ENCODE measurements around the gene TRMT112. TPM values are rescaled to one million over a fixed set of nuclear protein-coding genes. Genes with fewer than 3 reads are reported as not detected.
A peak's percentile ranks its signal among the peaks of the same experiment; 100 is the strongest.

The TRMT112 gene
- total RNA-seq, 1 experiment from 2014 or later = 341 TPM

DNA sequence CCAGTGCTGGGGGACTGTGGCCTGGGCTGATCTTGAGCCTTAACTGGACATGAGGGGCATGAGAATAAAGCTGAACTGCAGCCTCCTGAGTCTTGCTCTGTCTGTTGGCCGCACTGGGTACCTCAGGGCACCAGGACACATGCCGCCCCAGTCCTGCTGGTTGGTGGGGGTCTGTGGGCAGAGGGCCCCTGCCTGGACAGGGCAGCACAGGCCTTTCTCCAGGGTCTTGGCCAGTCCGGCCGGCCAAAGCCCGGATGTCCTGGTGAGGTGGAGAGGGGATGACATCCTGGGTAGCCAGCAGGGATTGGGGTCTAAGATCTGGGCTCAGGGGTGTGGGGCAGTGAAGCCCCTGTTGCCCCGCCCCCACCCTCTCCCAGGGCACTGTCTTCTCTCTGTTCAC is 40.1 kb upstream of the TRMT112 start:
- H3K36me3 ChIP-seq (ENCODE audit: control insufficient read depth, insufficient read depth, low read length) = no peaks in the 10 kb centered on the region; the same call in 1 of the 2 replicates
- DNase-seq (ENCODE audit: low read depth, low spot score) (no peak), ATAC-seq (no peak)
- intact Hi-C loops (cut with micrococcal nuclease; ENCODE audit: unreplicated experiment) = loop anchor here (5.0 kb wide), 1 partner anchor 295 kb away; no protein-coding TSS in a partner anchor
- in situ Hi-C loops (cut with HindIII; ENCODE audit: low pct_unique_long_range_greater_than_20kb, low sequenced_read_pairs) = no loop called here
- BruUV-seq (replicated peaks) = no TSS peak
- peaks cover 56% of the 10 kb centered on the region for H3K4me1 ChIP-seq (ENCODE audit: control insufficient read depth, insufficient read depth, low read length)
- H3K4me3 ChIP-seq (ENCODE audit: low read depth in 2 of 2, low read length in 2 of 2) = peak overlapping the region in 1 of 2 experiments; percentile 35; a peak in 2 of 4 replicates
- TF ChIP-seq, protein P1, sequence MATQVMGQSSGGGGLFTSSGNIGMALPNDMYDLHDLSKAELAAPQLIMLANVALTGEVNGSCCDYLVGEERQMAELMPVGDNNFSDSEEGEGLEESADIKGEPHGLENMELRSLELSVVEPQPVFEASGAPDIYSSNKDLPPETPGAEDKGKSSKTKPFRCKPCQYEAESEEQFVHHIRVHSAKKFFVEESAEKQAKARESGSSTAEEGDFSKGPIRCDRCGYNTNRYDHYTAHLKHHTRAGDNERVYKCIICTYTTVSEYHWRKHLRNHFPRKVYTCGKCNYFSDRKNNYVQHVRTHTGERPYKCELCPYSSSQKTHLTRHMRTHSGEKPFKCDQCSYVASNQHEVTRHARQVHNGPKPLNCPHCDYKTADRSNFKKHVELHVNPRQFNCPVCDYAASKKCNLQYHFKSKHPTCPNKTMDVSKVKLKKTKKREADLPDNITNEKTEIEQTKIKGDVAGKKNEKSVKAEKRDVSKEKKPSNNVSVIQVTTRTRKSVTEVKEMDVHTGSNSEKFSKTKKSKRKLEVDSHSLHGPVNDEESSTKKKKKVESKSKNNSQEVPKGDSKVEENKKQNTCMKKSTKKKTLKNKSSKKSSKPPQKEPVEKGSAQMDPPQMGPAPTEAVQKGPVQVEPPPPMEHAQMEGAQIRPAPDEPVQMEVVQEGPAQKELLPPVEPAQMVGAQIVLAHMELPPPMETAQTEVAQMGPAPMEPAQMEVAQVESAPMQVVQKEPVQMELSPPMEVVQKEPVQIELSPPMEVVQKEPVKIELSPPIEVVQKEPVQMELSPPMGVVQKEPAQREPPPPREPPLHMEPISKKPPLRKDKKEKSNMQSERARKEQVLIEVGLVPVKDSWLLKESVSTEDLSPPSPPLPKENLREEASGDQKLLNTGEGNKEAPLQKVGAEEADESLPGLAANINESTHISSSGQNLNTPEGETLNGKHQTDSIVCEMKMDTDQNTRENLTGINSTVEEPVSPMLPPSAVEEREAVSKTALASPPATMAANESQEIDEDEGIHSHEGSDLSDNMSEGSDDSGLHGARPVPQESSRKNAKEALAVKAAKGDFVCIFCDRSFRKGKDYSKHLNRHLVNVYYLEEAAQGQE (IDR thresholded peaks at IDR 0.05; ENCODE audit: insufficient read depth in 1 of 2, low read depth in 2 of 2, low read length in 1 of 2) = no peak
- CTCF ChIA-PET = interaction anchor here (0.9 to 3.7 kb wide), 14 partner anchors 9 to 331 kb away, joined by 3 to 33 read pairs (median 6); partner anchors contain the start of genes ESRRA, PRDX5 and TRMT112
- H3K27me3 ChIP-seq (ENCODE audit: control insufficient read depth, insufficient read depth, low read length) = no peaks in the 10 kb centered on the region
- POLR2A ChIA-PET = interaction anchor here (1.5 kb wide), 1 partner anchor 15 kb away, joined by 7 read pairs; no protein-coding TSS in a partner anchor
- peak overlapping the region; percentile 85 for H3K27ac ChIP-seq (ENCODE audit: low read length)
- no peaks in the 10 kb centered on the region for H3K9me3 ChIP-seq (ENCODE audit: control insufficient read depth, insufficient read depth, low read depth, low read length)

DNA sequence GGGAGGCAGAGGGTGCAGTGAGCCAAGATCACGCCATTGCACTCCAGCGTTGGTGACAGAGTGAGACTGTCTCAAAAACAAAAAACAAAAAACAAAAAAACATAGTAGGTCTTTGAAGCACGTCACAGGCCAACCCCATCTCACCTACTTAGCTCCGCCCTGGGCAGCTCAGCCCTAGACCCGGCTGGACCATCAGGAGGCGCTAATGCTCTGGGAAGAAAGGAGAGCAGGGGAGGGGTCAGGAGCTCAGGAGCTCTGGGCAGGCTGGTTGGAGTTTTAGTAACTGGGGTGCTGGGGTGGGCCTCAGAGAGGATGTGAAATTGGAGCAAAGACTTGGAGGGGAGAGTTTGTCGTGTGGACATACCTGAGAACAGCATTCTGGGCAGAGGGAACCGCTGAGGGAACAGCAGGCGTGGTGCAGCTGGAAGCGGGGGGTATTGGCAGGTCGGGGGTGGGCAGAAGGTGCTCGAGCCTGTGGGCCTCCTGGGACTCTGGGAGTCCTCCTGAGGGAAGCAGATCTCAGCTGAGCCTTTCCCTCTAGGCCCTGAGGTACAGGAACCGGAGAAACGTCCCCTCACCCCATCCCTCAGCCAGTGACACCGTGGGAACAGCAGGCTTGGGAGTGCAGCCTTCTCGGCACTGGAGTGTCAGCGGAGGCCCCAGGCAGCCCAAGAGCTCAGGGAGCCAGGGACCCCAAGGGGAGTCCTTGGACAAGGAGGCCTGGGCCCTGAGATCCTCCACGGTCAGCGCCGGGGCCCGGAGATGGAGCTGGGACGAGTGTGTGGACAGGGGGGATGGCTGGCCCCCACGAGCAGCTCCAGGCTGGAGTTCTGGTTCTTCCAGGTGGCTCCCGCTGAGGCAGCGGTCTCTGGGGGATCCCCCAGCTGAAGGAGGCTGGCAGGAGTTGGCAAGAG is 39.4 kb upstream of the TRMT112 start:
- POLR2A ChIA-PET = interaction anchor here (1.5 kb wide), 1 partner anchor 14 kb away, joined by 7 read pairs; no protein-coding TSS in a partner anchor
- H3K4me3 ChIP-seq (ENCODE audit: low read depth in 2 of 2, low read length in 2 of 2) = peak overlapping the region in 1 of 2 experiments; percentile 35; a peak in 2 of 4 replicates
- BruUV-seq (replicated peaks) = no TSS peak
- no peaks in the 10 kb centered on the region for H3K9me3 ChIP-seq (ENCODE audit: control insufficient read depth, insufficient read depth, low read depth, low read length)
- peak; percentile 67 for ATAC-seq
- TF ChIP-seq TCF7L2 (IDR thresholded peaks at IDR 0.05; ENCODE audit: low read depth, low read length) = peak; percentile 60; the same call in 1 of the 2 replicates
- TF ChIP-seq, protein P1 (IDR thresholded peaks at IDR 0.05; ENCODE audit: insufficient read depth in 1 of 2, low read depth in 2 of 2, low read length in 1 of 2) = no peak
- TF ChIP-seq SIN3A (IDR thresholded peaks at IDR 0.05; ENCODE audit: borderline replicate concordance, insufficient read depth, low read depth, low read length) = no peak
- 0 out of 2 replicates have a peak, but pooled peaks have one; percentile 28 for TF ChIP-seq POLR2AphosphoS5 (IDR thresholded peaks at IDR 0.05; ENCODE audit: low read depth, low read length)
- TF ChIP-seq, protein P2, sequence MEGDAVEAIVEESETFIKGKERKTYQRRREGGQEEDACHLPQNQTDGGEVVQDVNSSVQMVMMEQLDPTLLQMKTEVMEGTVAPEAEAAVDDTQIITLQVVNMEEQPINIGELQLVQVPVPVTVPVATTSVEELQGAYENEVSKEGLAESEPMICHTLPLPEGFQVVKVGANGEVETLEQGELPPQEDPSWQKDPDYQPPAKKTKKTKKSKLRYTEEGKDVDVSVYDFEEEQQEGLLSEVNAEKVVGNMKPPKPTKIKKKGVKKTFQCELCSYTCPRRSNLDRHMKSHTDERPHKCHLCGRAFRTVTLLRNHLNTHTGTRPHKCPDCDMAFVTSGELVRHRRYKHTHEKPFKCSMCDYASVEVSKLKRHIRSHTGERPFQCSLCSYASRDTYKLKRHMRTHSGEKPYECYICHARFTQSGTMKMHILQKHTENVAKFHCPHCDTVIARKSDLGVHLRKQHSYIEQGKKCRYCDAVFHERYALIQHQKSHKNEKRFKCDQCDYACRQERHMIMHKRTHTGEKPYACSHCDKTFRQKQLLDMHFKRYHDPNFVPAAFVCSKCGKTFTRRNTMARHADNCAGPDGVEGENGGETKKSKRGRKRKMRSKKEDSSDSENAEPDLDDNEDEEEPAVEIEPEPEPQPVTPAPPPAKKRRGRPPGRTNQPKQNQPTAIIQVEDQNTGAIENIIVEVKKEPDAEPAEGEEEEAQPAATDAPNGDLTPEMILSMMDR (IDR thresholded peaks at IDR 0.05) = peak; percentile 97
- peaks cover 56% of the 10 kb centered on the region for H3K4me1 ChIP-seq (ENCODE audit: control insufficient read depth, insufficient read depth, low read length)
- intact Hi-C loops (cut with micrococcal nuclease; ENCODE audit: unreplicated experiment) (loop anchor here (5.0 kb wide), 1 partner anchor 296 kb away; no protein-coding TSS in a partner anchor), in situ Hi-C loops (cut with HindIII; ENCODE audit: low pct_unique_long_range_greater_than_20kb, low sequenced_read_pairs) (no loop called here)
- CTCF ChIA-PET = interaction anchor here (0.5 to 3.7 kb wide), 26 partner anchors 8 to 947 kb away, joined by 3 to 33 read pairs (median 5); partner anchors contain the start of genes ESRRA, MARK2, PRDX5 and PYGM
- H3K27ac ChIP-seq (ENCODE audit: low read length) = peak overlapping the region; percentile 85
- DNase-seq (ENCODE audit: low read depth, low spot score) = peak; percentile 62
- no peaks in the 10 kb centered on the region for H3K36me3 ChIP-seq (ENCODE audit: control insufficient read depth, insufficient read depth, low read length)
- no peaks in the 10 kb centered on the region for H3K27me3 ChIP-seq (ENCODE audit: control insufficient read depth, insufficient read depth, low read length)
